Measurements from ENCODE around the gene GANC.
"Not testable (repeated sequence)": the region's sequence is repeated elsewhere in the genome, so short reads cannot be mapped to it uniquely, and the experiment has no call there.

GANC gene

GRCh38 chr15:42286445-42287029 is 13.5 kb downstream of the GANC start:
- H3K4me1 ChIP-seq, result no peaks in the 10 kb centered on the region
- TF ChIP-seq CTCF (IDR thresholded peaks at IDR 0.05; ENCODE audit: low read depth, low read length), result no peak
- H3K36me3 ChIP-seq, result no peaks in the 10 kb centered on the region
- H3K4me3 ChIP-seq (ENCODE audit: low read depth, low read length), result no peak overlapping the region
- no peaks in the 10 kb centered on the region for H3K27me3 ChIP-seq
- H3K9me3 ChIP-seq, result no peaks in the 10 kb centered on the region
- DNase-seq, result no peak

DNA sequence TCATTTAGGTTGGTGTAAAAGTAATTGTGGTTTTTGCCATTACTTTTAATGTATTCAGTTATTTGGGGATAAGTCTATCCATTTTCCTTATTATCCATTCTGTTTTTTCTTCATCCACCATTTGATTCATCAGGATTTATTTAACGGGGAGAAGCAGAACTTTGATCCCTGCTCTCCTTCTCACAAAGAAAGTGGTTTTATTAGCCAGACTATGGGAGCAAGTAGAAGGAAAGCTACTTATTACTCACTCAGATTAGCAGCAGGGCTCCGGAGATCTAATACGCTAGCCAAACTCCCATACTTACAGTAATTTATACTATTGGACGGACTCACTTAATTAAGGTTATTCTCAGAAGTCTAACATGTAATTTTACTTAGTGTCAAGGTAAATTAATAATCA is 14.9 kb downstream of the GANC start:
- DNase-seq, result no peak
- H3K4me3 ChIP-seq (ENCODE audit: low read depth, low read length), result no peak overlapping the region
- no peaks in the 10 kb centered on the region for H3K27me3 ChIP-seq
- TF ChIP-seq CTCF (IDR thresholded peaks at IDR 0.05; ENCODE audit: low read depth, low read length), result no peak
- no peaks in the 10 kb centered on the region for H3K9me3 ChIP-seq
- H3K36me3 ChIP-seq, result no peaks in the 10 kb centered on the region
- H3K4me1 ChIP-seq, result no peaks in the 10 kb centered on the region

DNA sequence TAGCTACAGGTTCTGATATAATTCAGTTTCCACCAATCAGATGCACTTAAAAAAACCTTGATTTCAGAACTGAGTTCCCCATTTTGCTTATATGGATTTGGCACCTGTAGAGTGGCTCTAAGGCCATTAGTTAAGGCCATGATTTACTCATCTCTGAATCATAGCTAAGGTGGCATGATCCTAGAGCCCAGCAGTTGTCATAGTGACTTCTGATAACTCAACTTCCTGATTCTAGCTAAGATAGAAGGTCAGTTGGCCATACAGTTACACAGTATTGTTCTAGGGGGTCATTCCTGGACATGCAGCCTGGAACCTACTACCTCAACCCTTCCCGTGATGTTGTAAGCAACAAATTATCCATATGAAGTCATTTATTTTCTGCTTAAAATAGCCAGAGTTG is 16.2 kb downstream of the GANC start:
- no peak for TF ChIP-seq CTCF (IDR thresholded peaks at IDR 0.05; ENCODE audit: low read depth, low read length)
- H3K4me3 ChIP-seq (ENCODE audit: low read depth, low read length), result no peak overlapping the region

DNA sequence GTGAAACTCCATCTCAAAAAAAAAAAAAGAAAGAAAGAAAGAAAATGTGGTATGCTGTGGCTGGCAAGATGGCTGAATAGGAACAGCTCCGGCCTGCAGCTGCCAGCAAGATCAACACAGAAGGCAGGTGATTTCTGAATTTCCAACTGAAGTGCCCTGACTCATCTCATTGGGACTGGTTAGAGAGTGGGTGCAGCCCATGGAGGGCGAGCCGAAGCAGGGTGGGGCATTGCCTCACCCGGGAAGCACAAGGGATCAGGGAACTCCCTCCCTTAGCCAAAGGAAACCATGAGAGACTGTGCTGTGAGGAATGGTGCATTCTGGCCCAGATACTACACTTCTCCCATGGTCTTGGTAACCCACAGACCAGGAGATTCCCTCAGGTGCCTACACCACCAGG is 28.0 kb downstream of the GANC start:
- H3K9me3 ChIP-seq; H3K4me1 ChIP-seq; H3K36me3 ChIP-seq; DNase-seq; H3K4me3 ChIP-seq (ENCODE audit: low read depth, low read length); H3K27me3 ChIP-seq: not testable (repeated sequence)

More for the DNA sequence above, 16.2 kb downstream of the GANC start:
- H3K4me1 ChIP-seq, result no peaks in the 10 kb centered on the region
- H3K27me3 ChIP-seq, result no peaks in the 10 kb centered on the region
- no peaks in the 10 kb centered on the region for H3K36me3 ChIP-seq
- no peak for DNase-seq
- no peaks in the 10 kb centered on the region for H3K9me3 ChIP-seq

DNA sequence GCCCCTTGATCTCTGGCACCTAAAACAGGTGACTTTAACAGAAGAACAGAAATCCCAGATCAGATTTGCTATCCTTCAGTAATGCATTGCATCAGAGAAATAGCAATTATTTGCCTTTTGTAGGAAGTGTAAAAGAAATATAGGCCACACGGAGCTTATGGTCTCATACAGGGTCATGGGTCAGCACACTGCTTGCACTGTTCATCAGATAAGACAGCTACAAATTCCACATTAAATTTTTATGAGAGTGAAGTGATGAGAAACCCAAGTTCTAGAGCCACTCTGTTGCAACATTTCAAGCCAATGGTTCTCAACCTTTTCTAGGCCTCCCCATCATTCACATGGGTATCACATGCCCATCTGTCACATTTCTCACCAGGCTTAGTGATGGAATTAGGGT is 33.7 kb downstream of the GANC start:
- DNase-seq, result no peak
- H3K4me1 ChIP-seq, result no peaks in the 10 kb centered on the region
- no peaks in the 10 kb centered on the region for H3K27me3 ChIP-seq
- H3K36me3 ChIP-seq, result no peaks in the 10 kb centered on the region
- no peak for TF ChIP-seq CTCF (IDR thresholded peaks at IDR 0.05; ENCODE audit: low read depth, low read length)
- H3K4me3 ChIP-seq (ENCODE audit: low read depth, low read length), result no peak overlapping the region
- H3K9me3 ChIP-seq, result no peaks in the 10 kb centered on the region

GRCh38 chr15:42313463-42313862 is 40.5 kb downstream of the GANC start:
- H3K27me3 ChIP-seq, result no peaks in the 10 kb centered on the region
- DNase-seq, result no peak
- H3K4me3 ChIP-seq (ENCODE audit: low read depth, low read length), result no peak overlapping the region
- H3K36me3 ChIP-seq, result no peaks in the 10 kb centered on the region
- H3K9me3 ChIP-seq, result no peaks in the 10 kb centered on the region
- TF ChIP-seq CTCF (IDR thresholded peaks at IDR 0.05; ENCODE audit: low read depth, low read length), result no peak
- no peaks in the 10 kb centered on the region for H3K4me1 ChIP-seq

GRCh38 chr15:42314818-42315217 is 41.8 kb downstream of the GANC start:
- TF ChIP-seq CTCF (IDR thresholded peaks at IDR 0.05; ENCODE audit: low read depth, low read length), result no peak
- no peak for DNase-seq
- H3K4me3 ChIP-seq (ENCODE audit: low read depth, low read length), result no peak overlapping the region
- no peaks in the 10 kb centered on the region for H3K4me1 ChIP-seq
- H3K27me3 ChIP-seq, result no peaks in the 10 kb centered on the region
- H3K9me3 ChIP-seq, result no peaks in the 10 kb centered on the region
- H3K36me3 ChIP-seq, result no peaks in the 10 kb centered on the region

All from BE2C (cell line).